Thoracic aorta (tissue), 2 donors: Measurements from ENCODE around the gene PRRC2B. TPM values are rescaled to one million over a fixed set of nuclear protein-coding genes. Genes with fewer than 3 reads are reported as not detected.
"Not testable (repeated sequence)": the region's sequence is repeated elsewhere in the genome, so short reads cannot be mapped to it uniquely, and the experiment has no call there.

Source experiments
- ATAC-seq: fragments of 150-250 bp; one replicate; pipeline ENCODE4 v1.8.0; 2017; ENCODE audit warnings: low read depth; ENCODE audit not compliant: insufficient number of reproducible peaks, low FRiP score
- DNase-seq: peaks from one replicate; pipeline ENCODE4 v3.0.0-alpha.2; 2020; ENCODE audit warnings: low spot score
- H3K27ac ChIP-seq, 2 donors: fragments of 200-600 bp; sonication (generic); 1 replicate in 1 of 2; 2 replicates in 1 of 2; pipeline ENCODE4 v1.5.1; 2016; ENCODE audit warnings: mild to moderate bottlenecking in 2 of 2, moderate library complexity in 2 of 2
- H3K27me3 ChIP-seq: fragments of 200-600 bp; sonication (generic); replicated peaks from 2 replicates; pipeline ENCODE4 v1.6.0; 2016; ENCODE audit warnings: mild to moderate bottlenecking; ENCODE audit not compliant: insufficient read depth
- H3K36me3 ChIP-seq: fragments of 200-600 bp; sonication (generic); one replicate; pipeline ENCODE4 v1.5.1; 2016
- H3K4me1 ChIP-seq, 2 donors: fragments of 200-600 bp; sonication (generic); 1 replicate in 1 of 2; 2 replicates in 1 of 2; pipeline versions ENCODE4 v1.5.1 to v1.6.0; 2016; ENCODE audit warnings: low read depth in 2 of 2, mild to moderate bottlenecking in 1 of 2; ENCODE audit not compliant: control insufficient read depth in 1 of 2
- H3K4me3 ChIP-seq: fragments of 200-600 bp; sonication (generic); 2 replicates; pipeline ENCODE4 v1.5.1; 2016; ENCODE audit warnings: mild to moderate bottlenecking
- H3K9me3 ChIP-seq: fragments of 200-600 bp; sonication (generic); 2 replicates; pipeline ENCODE4 v1.5.1; 2016
- total RNA-seq, 2 donors: library from RNA; depleted of rRNA; stranded (reverse); fragments of >200 nt; gene quantifications; one replicate each; pipeline versions ENCODE4 v1.1.0 to v1.2.3, GENCODE V29; 2016
- TF ChIP-seq, protein P1 (sequence below): fragments of 200-600 bp; sonication (generic); IDR thresholded peaks from one replicate; pipeline ENCODE4 v1.5.1; 2019; ENCODE audit warnings: antibody characterized with exemption

Gene PRRC2B
- total RNA-seq, 2 donors from 2014 or later: 162 to 198 TPM

DNA sequence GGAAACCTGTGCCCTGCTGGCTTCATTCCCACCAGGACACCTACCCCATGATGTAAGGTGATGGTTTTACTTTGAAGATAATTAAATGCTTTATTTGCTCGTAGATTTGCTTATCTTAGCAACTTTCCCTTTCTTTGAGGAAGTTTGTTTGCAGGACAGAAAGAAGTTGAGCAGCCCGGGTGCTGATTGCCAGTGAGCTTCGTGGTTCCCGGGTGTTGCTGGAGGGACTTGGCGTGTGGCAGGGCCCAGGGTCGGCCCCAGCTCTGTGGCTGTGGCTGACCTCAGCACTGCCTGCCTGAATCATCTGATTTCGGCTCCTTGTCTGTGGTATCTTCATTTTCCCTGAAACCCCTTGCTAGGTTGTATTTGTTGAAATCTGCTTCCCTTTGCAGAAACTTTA lies 117.5 kb downstream of the PRRC2B start:
- H3K36me3 ChIP-seq: peaks cover 58% of the 10 kb centered on the region
- H3K27me3 ChIP-seq: no peaks in the 10 kb centered on the region
- TF ChIP-seq, protein P1, sequence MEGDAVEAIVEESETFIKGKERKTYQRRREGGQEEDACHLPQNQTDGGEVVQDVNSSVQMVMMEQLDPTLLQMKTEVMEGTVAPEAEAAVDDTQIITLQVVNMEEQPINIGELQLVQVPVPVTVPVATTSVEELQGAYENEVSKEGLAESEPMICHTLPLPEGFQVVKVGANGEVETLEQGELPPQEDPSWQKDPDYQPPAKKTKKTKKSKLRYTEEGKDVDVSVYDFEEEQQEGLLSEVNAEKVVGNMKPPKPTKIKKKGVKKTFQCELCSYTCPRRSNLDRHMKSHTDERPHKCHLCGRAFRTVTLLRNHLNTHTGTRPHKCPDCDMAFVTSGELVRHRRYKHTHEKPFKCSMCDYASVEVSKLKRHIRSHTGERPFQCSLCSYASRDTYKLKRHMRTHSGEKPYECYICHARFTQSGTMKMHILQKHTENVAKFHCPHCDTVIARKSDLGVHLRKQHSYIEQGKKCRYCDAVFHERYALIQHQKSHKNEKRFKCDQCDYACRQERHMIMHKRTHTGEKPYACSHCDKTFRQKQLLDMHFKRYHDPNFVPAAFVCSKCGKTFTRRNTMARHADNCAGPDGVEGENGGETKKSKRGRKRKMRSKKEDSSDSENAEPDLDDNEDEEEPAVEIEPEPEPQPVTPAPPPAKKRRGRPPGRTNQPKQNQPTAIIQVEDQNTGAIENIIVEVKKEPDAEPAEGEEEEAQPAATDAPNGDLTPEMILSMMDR: no peak
- no peak overlapping the region for H3K4me3 ChIP-seq
- no peak overlapping the region for H3K27ac ChIP-seq
- H3K4me1 ChIP-seq: no peaks in the 10 kb centered on the region
- no peak for DNase-seq
- no peaks in the 10 kb centered on the region for H3K9me3 ChIP-seq
- ATAC-seq: no peak

DNA sequence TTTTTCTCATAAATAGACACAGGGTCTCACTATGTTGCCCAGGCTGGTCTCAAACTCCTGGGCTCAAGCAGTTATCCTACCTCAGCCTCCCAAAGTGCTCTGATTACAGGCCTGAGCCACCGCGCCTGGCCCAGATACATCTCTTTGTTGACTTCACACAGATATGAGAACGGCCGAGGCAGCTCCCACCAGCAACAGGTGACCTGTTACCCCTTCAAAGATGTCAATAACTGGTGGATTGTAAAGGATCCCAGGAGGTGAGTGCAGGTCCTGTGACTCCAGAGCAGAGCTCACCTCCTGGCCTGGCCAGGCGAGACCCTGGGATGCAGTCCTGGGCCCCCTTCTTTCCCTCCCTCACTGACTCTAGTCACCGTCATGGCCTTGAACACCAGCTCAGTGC lies 118.0 kb downstream of the PRRC2B start:
- Histone ChIP-seq H3K4me1 (no peaks in the 10 kb centered on the region), H3K9me3 (no peaks in the 10 kb centered on the region), H3K4me3 (no peak overlapping the region), H3K27ac (no peak overlapping the region), H3K36me3 (peaks cover 60% of the 10 kb centered on the region), H3K27me3 (no peaks in the 10 kb centered on the region)
- no peak for ATAC-seq
- DNase-seq: no peak
- TF ChIP-seq, protein P1: no peak

DNA sequence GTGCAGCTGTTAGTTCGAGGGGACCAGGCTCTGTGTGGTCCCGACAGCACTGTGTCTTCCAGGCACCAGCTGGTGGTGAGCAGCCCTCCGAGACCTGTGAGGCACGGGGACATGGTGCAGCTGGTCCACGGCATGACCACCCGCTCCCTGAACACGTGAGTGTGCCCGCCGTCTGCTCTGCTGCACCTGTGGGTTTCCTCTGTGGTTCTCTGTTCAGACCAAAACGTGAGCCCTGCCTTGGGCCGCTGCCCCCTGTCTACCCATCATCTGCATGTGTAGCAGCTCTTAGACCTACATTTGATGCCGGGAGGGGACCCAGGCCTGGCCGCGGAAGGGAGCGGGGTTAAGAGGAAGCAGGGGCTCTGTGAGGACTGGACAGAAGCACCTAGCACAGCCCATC lies 119.3 kb downstream of the PRRC2B start:
- Histone ChIP-seq H3K9me3 (no peaks in the 10 kb centered on the region), H3K36me3 (peaks cover 63% of the 10 kb centered on the region)
- no peak for ATAC-seq

DNA sequence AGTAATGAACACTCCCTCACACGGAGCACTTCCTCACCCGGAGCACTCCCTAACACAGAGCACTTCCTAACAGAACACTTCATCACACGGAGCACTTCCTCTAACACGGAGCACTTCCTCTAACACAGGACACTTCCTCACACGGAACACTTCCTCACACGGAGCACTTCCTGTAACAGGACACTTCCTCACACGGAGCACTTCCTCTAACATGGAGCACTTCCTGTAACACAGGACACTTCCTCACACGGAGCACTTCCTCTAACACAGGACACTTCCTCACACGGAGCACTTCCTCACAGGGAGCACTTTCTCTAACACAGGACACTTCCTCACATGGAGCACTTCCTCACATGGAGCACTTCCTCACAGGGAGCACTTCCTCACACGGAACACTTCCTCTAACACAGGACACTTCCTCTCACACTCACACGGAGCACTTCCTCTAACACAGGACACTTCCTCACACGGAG lies 121.7 kb downstream of the PRRC2B start:
- H3K36me3 ChIP-seq: peaks cover 73% of the 10 kb centered on the region

More for the DNA sequence above, 119.3 kb downstream of the PRRC2B start:
- no peak overlapping the region for H3K4me3 ChIP-seq
- TF ChIP-seq, protein P1: no peak
- no peaks in the 10 kb centered on the region for H3K27me3 ChIP-seq
- H3K27ac ChIP-seq: no peak overlapping the region
- no peak for DNase-seq
- no peaks in the 10 kb centered on the region for H3K4me1 ChIP-seq

DNA sequence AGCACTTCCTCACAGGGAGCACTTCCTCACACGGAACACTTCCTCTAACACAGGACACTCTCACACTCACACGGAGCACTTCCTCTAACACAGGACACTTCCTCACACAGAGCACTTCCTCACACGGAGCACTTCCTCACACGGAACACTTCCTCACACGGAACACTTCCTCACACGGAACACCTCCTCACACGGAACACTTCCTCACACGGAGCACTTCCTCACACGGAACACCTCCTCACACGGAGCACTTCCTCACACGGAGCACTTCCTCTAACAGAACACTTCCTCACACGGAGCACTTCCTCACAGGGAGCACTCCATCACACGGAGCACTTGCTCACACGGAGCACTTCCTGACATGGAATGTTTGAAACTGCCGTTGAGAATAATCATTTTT lies 122.2 kb downstream of the PRRC2B start:
- TF ChIP-seq, protein P1: no peak
- ATAC-seq: no peak

More for the DNA sequence above, 121.7 kb downstream of the PRRC2B start:
- not testable (repeated sequence) for DNase-seq, H3K27me3 ChIP-seq, H3K4me3 ChIP-seq, H3K4me1 ChIP-seq, H3K9me3 ChIP-seq, H3K27ac ChIP-seq, ATAC-seq

DNA sequence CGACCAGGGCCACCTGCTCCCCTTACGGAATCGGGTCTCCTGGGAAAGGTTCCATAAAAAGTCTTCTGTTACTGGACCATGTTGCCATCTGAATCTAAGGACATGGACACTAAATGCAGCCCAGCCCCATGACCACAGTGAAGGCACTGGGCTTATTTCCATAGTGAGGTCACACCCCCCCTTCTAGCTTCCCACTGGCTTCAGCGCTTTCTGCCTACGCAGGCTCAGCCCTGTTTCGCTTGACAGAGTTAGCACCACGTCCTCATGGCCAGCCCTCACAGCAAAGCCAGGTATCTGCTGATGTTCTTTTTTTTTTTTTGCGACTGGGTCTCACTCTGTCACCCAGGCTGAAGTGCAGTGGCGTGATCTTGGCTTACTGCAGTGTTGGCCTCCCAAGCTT lies 123.0 kb downstream of the PRRC2B start:
- Histone ChIP-seq H3K27ac (no peak overlapping the region), H3K4me3 (no peak overlapping the region), H3K27me3 (no peaks in the 10 kb centered on the region), H3K36me3 (peaks cover 64% of the 10 kb centered on the region), H3K4me1 (no peaks in the 10 kb centered on the region), H3K9me3 (no peaks in the 10 kb centered on the region)
- TF ChIP-seq, protein P1: no peak
- ATAC-seq: no peak
- no peak for DNase-seq

More for the DNA sequence above, 122.2 kb downstream of the PRRC2B start:
- H3K27me3 ChIP-seq: no peaks in the 10 kb centered on the region
- no peak for DNase-seq
- peaks cover 68% of the 10 kb centered on the region for H3K36me3 ChIP-seq
- H3K4me3 ChIP-seq: no peak overlapping the region
- no peaks in the 10 kb centered on the region for H3K4me1 ChIP-seq
- H3K9me3 ChIP-seq: no peaks in the 10 kb centered on the region
- no peak overlapping the region for H3K27ac ChIP-seq
